SIG-M5 treated with dmso at 0.1 percent for 504 hours (cell line): ENCODE results near the gene HLA-F.

Experiments used
- DNase-seq: peaks from one replicate; lab custom pipeline; 2025; ENCODE audit not compliant: unreplicated experiment; lab: John Stamatoyannopoulos, UW

The HLA-F gene

GRCh38 chr6:29759457-29759856 is 36.2 kb downstream of the HLA-F start:
- DNase-seq = no peak

GRCh38 chr6:29760328-29760727 is 37.1 kb downstream of the HLA-F start:
- no peak for DNase-seq

GRCh38 chr6:29762051-29762450 is 38.8 kb downstream of the HLA-F start:
- no peak for DNase-seq

- DNase-seq = no peak
Measured at GRCh38 chr6:29762781-29763214, 39.6 kb downstream of the HLA-F start.

DNA sequence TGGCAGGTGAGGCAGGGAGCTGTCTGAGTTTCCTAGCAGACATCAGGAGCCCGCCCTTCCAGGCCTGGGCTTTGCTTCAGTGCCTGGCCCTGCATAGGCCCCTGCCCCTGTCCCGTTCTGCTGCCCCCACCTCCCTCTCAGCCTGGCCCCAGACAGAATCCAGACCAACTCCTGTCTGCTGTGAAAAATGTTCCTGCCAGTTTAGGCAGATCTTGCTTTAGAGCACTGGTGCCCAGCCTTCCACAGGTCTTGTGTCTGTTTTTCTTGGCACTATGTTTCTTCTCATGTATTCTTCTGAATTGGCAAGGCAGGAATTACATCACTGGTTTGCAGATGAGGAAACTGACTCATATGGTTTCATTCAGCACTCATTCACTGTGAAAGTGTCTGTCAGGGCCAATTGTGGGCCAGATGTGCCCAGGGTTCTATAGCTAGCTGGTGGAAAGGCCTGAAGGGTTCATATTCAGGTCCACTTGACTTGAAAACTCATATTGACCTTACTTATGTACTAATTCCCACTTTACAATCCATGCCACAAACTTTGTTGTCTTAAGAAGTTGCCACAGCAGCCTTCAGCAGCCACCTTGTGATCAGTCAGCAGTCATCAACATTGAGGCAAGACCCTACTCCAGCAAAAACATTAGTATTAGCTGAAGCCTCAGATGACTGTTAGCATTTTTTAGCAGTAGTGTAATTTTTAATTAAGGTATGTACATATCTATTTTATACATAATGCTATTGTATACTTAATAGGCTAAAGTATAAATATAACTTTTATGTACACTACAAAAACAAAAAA is 40.5 kb downstream of the HLA-F start:
- no peak for DNase-seq

DNA sequence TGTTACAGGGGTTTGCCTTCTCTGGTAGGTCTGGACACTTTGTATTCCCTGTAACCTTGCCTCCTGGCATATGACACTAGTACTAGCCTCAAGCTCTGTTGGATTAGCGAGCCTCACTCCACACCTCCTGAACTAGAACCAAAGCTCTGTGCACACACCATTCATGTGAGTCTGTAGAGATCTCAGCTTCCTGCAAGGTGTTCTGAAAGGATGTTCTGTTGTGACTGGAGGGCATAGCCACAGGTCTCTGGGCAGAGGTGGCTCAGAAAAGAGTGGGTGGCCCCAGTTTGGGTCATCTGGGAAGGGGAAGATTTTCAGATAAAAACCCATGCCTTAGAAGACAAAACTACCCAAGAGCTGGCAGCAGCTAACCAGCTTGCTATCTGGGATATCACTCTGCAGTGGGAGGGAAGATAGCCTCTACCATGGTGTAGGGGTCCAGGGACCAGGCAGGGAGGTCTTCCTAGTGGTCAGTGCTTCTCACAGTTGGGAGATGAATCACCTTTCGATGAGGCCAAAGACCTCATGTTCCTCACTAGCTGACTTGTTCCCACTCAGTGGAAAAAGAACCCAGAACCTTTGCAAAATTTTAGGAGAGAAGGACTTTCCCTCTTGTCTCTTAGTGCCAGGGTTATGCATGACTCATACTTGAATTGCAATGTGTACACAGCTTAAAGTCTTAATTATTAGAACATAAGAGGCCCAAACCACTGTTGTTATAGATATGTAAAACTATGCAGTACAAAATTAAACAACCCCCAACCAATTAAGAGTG is 41.4 kb downstream of the HLA-F start:
- no peak for DNase-seq

GRCh38 chr6:29769336-29769735 is 46.1 kb downstream of the HLA-F start:
- DNase-seq = no peak

GRCh38 chr6:29770306-29770705 is 47.1 kb downstream of the HLA-F start:
- no peak for DNase-seq

GRCh38 chr6:29776684-29777083 is 53.5 kb downstream of the HLA-F start:
- DNase-seq = no peak
